IMR-90 (cell line): Measurements from ENCODE around the gene PLEKHH2. TPM values are rescaled to one million over a fixed set of nuclear protein-coding genes. Genes with fewer than 3 reads are reported as not detected.
A peak's percentile ranks its signal among the peaks of the same experiment; 100 is the strongest.
"Not testable (repeated sequence)": the region's sequence is repeated elsewhere in the genome, so short reads cannot be mapped to it uniquely, and the experiment has no call there.

Source experiments
- ATAC-seq: fragments of 200-7000 bp; cut with Tn5 transposase; 2 replicates; pipeline ENCODE4 v1.9.1; 2020; ENCODE audit warnings: low read depth, mild to moderate bottlenecking, moderate library complexity
- BruUV-seq: library from RNA; stranded (reverse); fragments of 400-500 nt; replicated peaks from 2 replicates; lab custom pipeline; 2021; lab: Mats Ljungman, UMichigan
- CTCF ChIA-PET: fragments of 300-600 bp; formaldehyde crosslinking; extraction: SDS; loops from one replicate; lab custom pipeline; 2021; ENCODE audit warnings: antibody characterized with exemption; lab: Yijun Ruan, JAX
- POLR2A ChIA-PET: fragments of 300-600 bp; sonication (Branson Sonifier 250); formaldehyde crosslinking; loops from one replicate; lab custom pipeline; 2022; ENCODE audit warnings: antibody characterized with exemption; ENCODE audit not compliant: unreplicated experiment; lab: Charles Lee
- DNase-seq: peaks from one replicate; pipeline ENCODE4 v3.0.0; 2013
- H2AFZ ChIP-seq: replicated peaks from 2 replicates; pipeline ENCODE3; 2013; ENCODE audit warnings: low read length, mild to moderate bottlenecking; ENCODE audit not compliant: poor library complexity
- H2AK5ac ChIP-seq: 2 replicates; pipeline ENCODE4 v1.6.1; 2013; ENCODE audit warnings: low read depth, low read length, inconsistent platforms
- H2AK9ac ChIP-seq: replicated peaks from 2 replicates; pipeline ENCODE3; 2013; ENCODE audit warnings: mild to moderate bottlenecking, low read depth, low read length, moderate library complexity; ENCODE audit not compliant: poor library complexity
- H2BK120ac ChIP-seq: 2 replicates; pipeline ENCODE4 v1.6.1; 2013; ENCODE audit warnings: low read depth, low read length, inconsistent platforms
- H2BK15ac ChIP-seq: 3 replicates; pipeline ENCODE4 v1.6.1; 2013; ENCODE audit warnings: low read depth, low read length, inconsistent platforms
- H2BK20ac ChIP-seq: 2 replicates; pipeline ENCODE4 v1.6.1; 2013; ENCODE audit warnings: low read depth, mild to moderate bottlenecking, inconsistent platforms, low read length, moderate library complexity
- H2BK5ac ChIP-seq: 2 replicates; pipeline ENCODE4 v1.6.1; 2013; ENCODE audit warnings: mild to moderate bottlenecking, low read depth, low read length, inconsistent platforms; ENCODE audit not compliant: poor library complexity, severe bottlenecking
- H3K14ac ChIP-seq: replicated peaks from 2 replicates; pipeline ENCODE4 v1.6.1; 2013; ENCODE audit warnings: low read depth, low read length, inconsistent platforms
- H3K18ac ChIP-seq: 2 replicates; pipeline ENCODE4 v1.6.1; 2013; ENCODE audit warnings: low read depth, low read length, control low read depth
- H3K23ac ChIP-seq: 2 replicates; pipeline ENCODE4 v1.6.1; 2013; ENCODE audit warnings: low read depth, low read length, inconsistent platforms
- H3K27ac ChIP-seq: 2 replicates; pipeline ENCODE4 v1.5.1; 2013; ENCODE audit warnings: mild to moderate bottlenecking, control low read depth, low read length; ENCODE audit not compliant: insufficient read depth
- H3K27me3 ChIP-seq: 2 replicates; pipeline ENCODE4 v1.6.1; 2013; ENCODE audit warnings: low read length; ENCODE audit not compliant: control insufficient read depth, insufficient read depth
- H3K36me3 ChIP-seq: 2 replicates; pipeline ENCODE4 v1.6.1; 2013; ENCODE audit warnings: low read length, mixed read lengths; ENCODE audit not compliant: control insufficient read depth, insufficient read depth
- H3K4ac ChIP-seq: 2 replicates; pipeline ENCODE4 v1.6.1; 2013; ENCODE audit warnings: low read depth, low read length, inconsistent platforms
- H3K4me1 ChIP-seq: 2 replicates; pipeline ENCODE4 v1.6.1; 2013; ENCODE audit warnings: low read length, mixed read lengths; ENCODE audit not compliant: control insufficient read depth, insufficient read depth
- H3K4me2 ChIP-seq: 2 replicates; pipeline ENCODE4 v1.6.1; 2013; ENCODE audit warnings: low read depth, mild to moderate bottlenecking, control low read depth, low read length, moderate library complexity
- H3K4me3 ChIP-seq: 2 replicates; pipeline ENCODE4 v1.5.1; 2013; ENCODE audit warnings: low read depth, mild to moderate bottlenecking, control low read depth, low read length, moderate library complexity; ENCODE audit not compliant: insufficient read depth
- H3K56ac ChIP-seq: 2 replicates; pipeline ENCODE4 v1.6.1; 2013; ENCODE audit warnings: low read length, inconsistent platforms; ENCODE audit not compliant: insufficient read depth; ENCODE audit errors: extremely low read depth
- H3K79me1 ChIP-seq, 2 experiments: 2 replicates each; pipeline ENCODE4 v1.6.1; 2013; ENCODE audit warnings: low read length in 2 of 2, inconsistent platforms in 1 of 2, low read depth in 1 of 2
- H3K9ac ChIP-seq: 2 replicates; pipeline ENCODE4 v1.6.1; 2013; ENCODE audit warnings: low read depth, low read length, control low read depth
- H3K9me1 ChIP-seq: 2 replicates; pipeline ENCODE4 v1.6.1; 2013; ENCODE audit warnings: low read length, inconsistent platforms; ENCODE audit not compliant: insufficient read depth
- H3K9me3 ChIP-seq: 2 replicates; pipeline ENCODE4 v1.6.1; 2013; ENCODE audit warnings: low read length; ENCODE audit not compliant: control insufficient read depth, insufficient read depth
- H4K20me1 ChIP-seq: 2 replicates; pipeline ENCODE4 v1.6.1; 2013; ENCODE audit warnings: low read length, inconsistent platforms; ENCODE audit not compliant: insufficient read depth
- H4K5ac ChIP-seq: 2 replicates; pipeline ENCODE4 v1.6.1; 2013; ENCODE audit warnings: mild to moderate bottlenecking, low read depth, low read length, control low read depth
- H4K8ac ChIP-seq, 2 experiments: 2 replicates each; pipeline ENCODE4 v1.6.1; 2013; ENCODE audit warnings: low read depth in 2 of 2, low read length in 2 of 2, control low read depth in 1 of 2, inconsistent platforms in 1 of 2
- H4K91ac ChIP-seq: 2 replicates; pipeline ENCODE4 v1.6.1; 2013; ENCODE audit warnings: low read depth, low read length, inconsistent platforms; ENCODE audit not compliant: insufficient read depth
- CEBPB ChIP-seq: IDR thresholded peaks from 2 replicates; pipeline ENCODE4 v1.6.1; 2012; ENCODE audit warnings: low read depth, low read length, improper control_type of control experiment
- USF2 ChIP-seq: fragments of 150-350 bp; IDR thresholded peaks from 2 replicates; pipeline ENCODE4 v1.6.1; 2017; ENCODE audit warnings: mild to moderate bottlenecking, antibody characterized with exemption, low read length, low read depth
- WGBS, 2 experiments: methylation state at CpG; one replicate each; pipeline versions ENCODE4 v1.1.5 to v1.1.7; 2013; ENCODE audit warnings: missing lambda C conversion rate in 2 of 2; ENCODE audit not compliant: insufficient read length in 1 of 2; ENCODE audit errors: extremely low coverage in 2 of 2; 5-methylcytosine and 5-hydroxymethylcytosine counted together
- dilution Hi-C: fragments of 300-500 bp; cut with HindIII; formaldehyde crosslinking; loops from one replicate; pipeline ENCODE4 v1.14.3; 2018; ENCODE audit warnings: low sequenced_read_pairs; ENCODE audit not compliant: unreplicated experiment
- in situ Hi-C: fragments of 300-500 bp; cut with MboI; formaldehyde crosslinking; loops from 3 replicates; pipeline ENCODE4 v1.14.3; 2019; ENCODE audit warnings: low sequenced_read_pairs, inconsistent platforms, mixed read lengths
- intact Hi-C: fragments of 100-400 bp; cut with micrococcal nuclease; formaldehyde crosslinking; loops from 2 replicates; pipeline ENCODE4 v1.10.0; 2022
- polyA plus RNA-seq, 3 experiments: library from polyadenylated mRNA; depleted of rRNA; stranded (reverse); fragments of >200 nt; gene quantifications; 2 replicates each; pipeline ENCODE4 v1.2.3, GENCODE V29; 2012; ENCODE audit warnings: low replicate concordance in 1 of 3
- total RNA-seq: library from RNA; depleted of rRNA; stranded (reverse); fragments of >200 nt; gene quantifications from 2 replicates; pipeline ENCODE4 v1.2.3, GENCODE V29; 2012

The PLEKHH2 gene
- total and polyA plus RNA-seq, 2 of the 4 experiments (the other 2 are of a cell fraction) = 2.0 to 3.3 TPM

GRCh38 chr2:43692428-43692994 lies 55.5 kb downstream of the PLEKHH2 start:
- Histone ChIP-seq H2BK5ac (no peak overlapping the region), H2AK9ac (no peak overlapping the region), H3K4me2 (no peak overlapping the region), H4K5ac (no peak overlapping the region), H2AK5ac (no peak overlapping the region), H4K91ac (no peak overlapping the region), H4K8ac (no peak overlapping the region), H3K18ac (no peak overlapping the region), H3K56ac (no peak overlapping the region), H3K4me1 (no peaks in the 10 kb centered on the region), H3K36me3 (peaks cover 1% of the 10 kb centered on the region; the same call in 1 of the 2 replicates), H3K9me1 (no peaks in the 10 kb centered on the region; the same call in 1 of the 2 replicates), H3K14ac (no peak overlapping the region), H3K27me3 (no peaks in the 10 kb centered on the region), H4K20me1 (no peaks in the 10 kb centered on the region), H3K4me3 (no peak overlapping the region), H3K9me3 (no peaks in the 10 kb centered on the region), H3K4ac (no peak overlapping the region), H2AFZ (no peak overlapping the region), H3K9ac (no peak overlapping the region), H2BK20ac (no peak overlapping the region), H2BK15ac (no peak overlapping the region), H3K27ac (no peak overlapping the region), H3K23ac (no peak overlapping the region), H2BK120ac (no peak overlapping the region), H3K79me1 (no peaks in the 10 kb centered on the region)
- no peak for ATAC-seq
- dilution Hi-C loops = no loop called here
- no peak for DNase-seq
- intact Hi-C loops = no loop called here
- POLR2A ChIA-PET = no interaction called here
- in situ Hi-C loops = no loop called here
- TF ChIP-seq CEBPB = peak; percentile 34; the same call in 1 of the 2 replicates
- TF ChIP-seq USF2 = no peak
- no CpG with 5 or more reads among the region's 5 CpGs for WGBS, 2 experiments
- CTCF ChIA-PET = interaction anchor here (0.5 to 0.6 kb wide), 2 partner anchors 56 to 115 kb away, joined by 3 read pairs; no protein-coding TSS in a partner anchor
- BruUV-seq = no TSS peak

- H3K27ac ChIP-seq, H2AFZ ChIP-seq, H3K56ac ChIP-seq, H2AK5ac ChIP-seq, H3K9me3 ChIP-seq, ATAC-seq, POLR2A ChIA-PET, intact Hi-C loops, H2BK15ac ChIP-seq, H3K79me1 ChIP-seq, H3K9me1 ChIP-seq, H2BK20ac ChIP-seq, H4K91ac ChIP-seq, H3K23ac ChIP-seq, H4K20me1 ChIP-seq, H3K9ac ChIP-seq, DNase-seq, H3K14ac ChIP-seq, H3K4me2 ChIP-seq, dilution Hi-C loops, H3K27me3 ChIP-seq, H4K5ac ChIP-seq, BruUV-seq, H4K8ac ChIP-seq, H3K4me1 ChIP-seq, H2BK5ac ChIP-seq, H3K36me3 ChIP-seq, H2BK120ac ChIP-seq, in situ Hi-C loops, H3K4me3 ChIP-seq, H3K18ac ChIP-seq, H2AK9ac ChIP-seq, H3K4ac ChIP-seq: not testable (repeated sequence)
- no CpG with 5 or more reads among the region's 6 CpGs for WGBS, 2 experiments
- CTCF ChIA-PET = interaction anchor here (0.6 kb wide), 1 partner anchor 60 kb away, joined by 3 read pairs; no protein-coding TSS in a partner anchor
These were observed 61.1 kb downstream of the PLEKHH2 start for GRCh38 chr2:43698140-43698539.
